ENCODE results near the gene RBM7.

The RBM7 gene

GRCh38 chr11:114442536-114442935 lies 42.1 kb downstream of the RBM7 start:
- no peak overlapping the region for H3K4me3 ChIP-seq (ENCODE audit: low read depth, low read length)

DNA sequence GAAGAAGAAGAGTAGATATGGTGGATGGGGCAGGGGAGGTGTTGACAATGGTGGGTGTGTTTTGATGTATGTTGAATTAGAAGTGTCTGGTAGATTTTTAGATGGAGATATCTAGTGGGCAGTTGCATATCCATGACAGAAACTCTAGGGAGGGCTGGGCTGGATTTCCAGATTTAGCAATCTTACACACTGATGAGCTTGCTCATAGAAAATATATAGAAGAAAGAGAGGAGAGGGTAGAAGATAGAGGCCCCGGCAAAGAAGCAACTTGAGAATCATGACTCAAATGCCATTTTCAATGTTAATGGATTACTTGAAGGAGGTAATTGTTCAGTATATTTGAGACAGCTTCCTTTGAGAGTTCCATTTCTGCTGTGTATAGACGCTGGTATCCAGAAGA lies 47.0 kb downstream of the RBM7 start:
- no peak overlapping the region for H3K4me3 ChIP-seq (ENCODE audit: low read depth, low read length)

DNA sequence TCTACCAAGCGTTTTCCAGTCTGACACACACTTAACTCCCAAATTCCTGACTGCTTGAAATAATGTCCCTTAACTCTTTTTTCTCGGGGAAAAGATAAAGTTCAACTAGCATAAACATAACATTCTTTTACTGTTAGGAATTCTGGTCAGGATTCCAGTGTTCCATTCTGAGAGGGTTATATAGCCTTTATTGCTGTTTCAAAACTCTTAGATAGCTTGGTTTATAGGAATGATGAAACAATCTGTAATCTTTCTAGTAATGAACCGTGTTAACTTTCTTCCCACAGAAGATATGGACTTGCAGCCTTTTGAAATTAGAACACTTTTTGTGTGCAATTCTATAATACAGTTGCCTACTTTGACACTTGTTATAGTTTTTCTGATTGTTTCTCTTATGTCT lies 47.4 kb downstream of the RBM7 start:
- no peak overlapping the region for H3K4me3 ChIP-seq (ENCODE audit: low read depth, low read length)

DNA sequence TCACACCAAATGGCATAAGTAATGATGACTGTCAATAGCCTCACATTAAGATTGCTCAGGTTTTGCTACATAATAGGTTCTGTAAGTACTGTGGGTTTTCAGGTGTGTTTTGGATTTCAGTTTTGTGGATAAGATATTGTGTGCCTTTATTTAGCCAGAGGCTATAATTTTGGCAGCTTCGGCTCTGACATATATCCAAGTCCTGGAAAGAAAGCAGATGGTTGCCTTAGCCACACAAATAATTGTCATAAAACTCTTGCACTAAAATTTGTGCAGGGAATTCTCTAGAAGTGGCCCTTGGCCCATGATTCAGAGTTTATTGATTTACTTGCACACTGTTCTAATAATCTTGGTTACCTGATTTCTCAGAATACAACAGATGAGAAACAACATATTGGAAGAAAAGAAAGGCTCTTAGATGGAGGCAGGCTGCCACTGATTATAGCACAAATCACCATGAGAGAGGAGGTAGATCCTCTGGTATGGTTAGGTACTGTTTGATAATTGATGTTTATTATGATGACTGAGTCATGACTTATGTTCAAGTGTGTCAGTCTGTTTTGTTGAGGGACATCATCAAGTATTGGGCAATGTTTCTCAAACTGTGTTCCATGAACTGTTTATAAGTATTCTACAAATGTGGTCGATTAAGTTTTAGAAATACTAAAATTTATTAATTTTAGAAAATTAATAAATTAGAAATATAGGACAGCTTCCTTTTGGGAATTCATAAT lies 48.5 kb downstream of the RBM7 start:
- H3K4me3 ChIP-seq (ENCODE audit: low read depth, low read length) = no peak overlapping the region

- no peak overlapping the region for H3K4me3 ChIP-seq (ENCODE audit: low read depth, low read length)
These were observed 49.4 kb downstream of the RBM7 start for GRCh38 chr11:114449845-114450244.

DNA sequence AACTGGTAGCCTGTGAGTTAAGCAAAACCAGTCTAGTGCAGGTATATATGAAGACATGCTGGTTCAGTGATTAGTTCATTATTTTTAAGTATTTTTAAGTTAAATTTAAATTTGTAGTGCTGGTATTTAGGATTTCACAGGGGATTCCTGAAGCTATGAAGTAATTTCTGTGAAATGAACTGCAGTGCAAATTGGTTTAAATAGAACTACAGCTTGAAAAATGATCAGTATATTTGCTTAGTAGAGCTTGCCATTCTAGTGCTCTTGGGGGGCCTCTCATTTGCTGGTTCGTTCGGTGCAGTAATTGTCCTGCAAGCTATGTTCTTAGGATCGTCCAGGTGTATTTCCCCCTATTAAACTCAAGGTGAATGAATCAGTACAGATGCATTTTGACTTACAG lies 51.9 kb downstream of the RBM7 start:
- H3K4me3 ChIP-seq (ENCODE audit: low read depth, low read length) = no peak overlapping the region

All from iPS-11a (cell line).